NT2/D1 (cell line): ENCODE measurements around the gene PHYKPL.
A peak's percentile ranks its signal among the peaks of the same experiment; 100 is the strongest.

Experiments used
- DNase-seq: peaks from one replicate; pipeline ENCODE4 v3.0.0-alpha.2; 2011; ENCODE audit warnings: low read depth, low spot score
- H3K27me3 ChIP-seq: 2 replicates; pipeline ENCODE4 v1.6.0; 2011; ENCODE audit warnings: mild to moderate bottlenecking; ENCODE audit not compliant: insufficient read length, insufficient read depth
- H3K36me3 ChIP-seq: 2 replicates; pipeline ENCODE4 v1.6.1; 2011; ENCODE audit warnings: mild to moderate bottlenecking, low read length, mixed read lengths; ENCODE audit not compliant: insufficient read depth, insufficient read length
- H3K4me1 ChIP-seq: 2 replicates; pipeline ENCODE4 v1.5.1; 2011; ENCODE audit not compliant: insufficient read depth, insufficient read length
- H3K4me3 ChIP-seq: 2 replicates; pipeline ENCODE4 v1.5.1; 2011; ENCODE audit warnings: low read depth; ENCODE audit not compliant: insufficient read length
- H3K9ac ChIP-seq: 2 replicates; pipeline ENCODE4 v1.6.0; 2011; ENCODE audit warnings: low read depth; ENCODE audit not compliant: insufficient read length
- H3K9me3 ChIP-seq: 2 replicates; pipeline ENCODE4 v1.5.1; 2011; ENCODE audit warnings: mild to moderate bottlenecking, low read length; ENCODE audit not compliant: insufficient read depth
- SUZ12 ChIP-seq: IDR thresholded peaks from 2 replicates; pipeline ENCODE4 v1.6.1; 2011; ENCODE audit not compliant: insufficient read length, insufficient read depth; ENCODE audit errors: extremely low read depth
- YY1 ChIP-seq: IDR thresholded peaks from 2 replicates; pipeline ENCODE4 v1.6.1; 2011; ENCODE audit not compliant: insufficient read length, insufficient read depth
- ZNF274 ChIP-seq: IDR thresholded peaks from 2 replicates; pipeline ENCODE4 v1.6.1; 2011; ENCODE audit warnings: mild to moderate bottlenecking, low read depth, low read length

Gene PHYKPL

GRCh38 chr5:178208540-178209227, 23.9 kb downstream of the PHYKPL start:
- H3K9ac ChIP-seq = no peak overlapping the region
- peaks cover 81% of the 10 kb centered on the region for H3K36me3 ChIP-seq
- TF ChIP-seq SUZ12 = no peak
- no peak for TF ChIP-seq ZNF274
- no peak for TF ChIP-seq YY1
- H3K4me3 ChIP-seq = no peak overlapping the region
- no peaks in the 10 kb centered on the region for H3K9me3 ChIP-seq
- no peaks in the 10 kb centered on the region for H3K27me3 ChIP-seq
- H3K4me1 ChIP-seq = peaks cover 8% of the 10 kb centered on the region
- no peak for DNase-seq

GRCh38 chr5:178207917-178208280, 24.7 kb downstream of the PHYKPL start:
- Histone ChIP-seq H3K4me3 (no peak overlapping the region), H3K9ac (no peak overlapping the region), H3K9me3 (no peaks in the 10 kb centered on the region), H3K4me1 (peaks cover 8% of the 10 kb centered on the region), H3K27me3 (no peaks in the 10 kb centered on the region), H3K36me3 (peaks cover 76% of the 10 kb centered on the region)
- TF ChIP-seq SUZ12 = no peak
- TF ChIP-seq ZNF274 = no peak
- no peak for TF ChIP-seq YY1
- no peak for DNase-seq

DNA sequence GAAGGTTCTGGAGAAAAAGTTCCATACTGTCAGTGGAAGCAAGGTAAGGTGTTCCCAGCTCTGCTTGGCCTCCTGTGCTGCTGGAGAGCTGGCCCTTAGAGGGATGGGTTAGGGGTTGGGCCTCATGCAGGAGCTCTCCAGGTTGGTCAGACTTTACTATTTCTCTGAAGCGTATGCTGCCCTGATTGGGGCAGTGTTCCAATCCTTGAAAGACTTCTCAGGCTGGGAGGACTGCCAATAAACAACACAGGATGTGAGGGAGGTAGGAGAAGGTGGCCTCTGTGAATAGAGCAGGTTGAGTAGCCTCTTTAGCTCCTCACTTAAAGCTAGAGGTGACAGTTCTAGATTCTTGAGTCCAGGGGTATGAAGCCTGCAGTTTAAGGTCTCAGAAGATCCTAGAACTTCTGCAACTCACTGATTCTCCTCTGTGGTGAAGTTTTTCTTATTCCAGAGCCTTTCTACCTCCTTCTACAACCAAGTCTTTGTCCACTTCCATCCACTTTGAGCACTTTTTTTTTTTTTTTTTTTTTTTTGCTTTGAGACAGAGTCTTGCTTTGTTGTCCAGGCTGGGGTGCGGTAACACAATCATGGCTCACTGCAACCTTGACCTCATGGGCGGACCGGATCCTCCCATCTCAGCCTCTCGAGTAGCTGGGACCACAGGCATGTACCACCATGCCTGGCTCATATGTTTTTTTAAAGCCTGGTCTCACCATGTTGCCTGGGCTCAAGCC, 25.3 kb downstream of the PHYKPL start:
- peaks cover 70% of the 10 kb centered on the region for H3K36me3 ChIP-seq
- no peak for DNase-seq
- peaks cover 8% of the 10 kb centered on the region for H3K4me1 ChIP-seq
- no peaks in the 10 kb centered on the region for H3K9me3 ChIP-seq
- no peak for TF ChIP-seq YY1
- TF ChIP-seq ZNF274 = no peak
- TF ChIP-seq SUZ12 = no peak
- peak overlapping the region; percentile 11 for H3K4me3 ChIP-seq
- no peaks in the 10 kb centered on the region for H3K27me3 ChIP-seq
- H3K9ac ChIP-seq = peak overlapping the region; percentile 21

- no peaks in the 10 kb centered on the region for H3K9me3 ChIP-seq
- H3K27me3 ChIP-seq = no peaks in the 10 kb centered on the region
- H3K4me1 ChIP-seq = peaks cover 8% of the 10 kb centered on the region
- peak overlapping the region; percentile 90 for H3K4me3 ChIP-seq
- peak overlapping the region; percentile 99 for H3K9ac ChIP-seq
- DNase-seq = no peak
- H3K36me3 ChIP-seq = peaks cover 61% of the 10 kb centered on the region
- no peak for TF ChIP-seq SUZ12
- TF ChIP-seq YY1 = no peak
- TF ChIP-seq ZNF274 = no peak
These were observed 26.2 kb downstream of the PHYKPL start for GRCh38 chr5:178206166-178207101.

DNA sequence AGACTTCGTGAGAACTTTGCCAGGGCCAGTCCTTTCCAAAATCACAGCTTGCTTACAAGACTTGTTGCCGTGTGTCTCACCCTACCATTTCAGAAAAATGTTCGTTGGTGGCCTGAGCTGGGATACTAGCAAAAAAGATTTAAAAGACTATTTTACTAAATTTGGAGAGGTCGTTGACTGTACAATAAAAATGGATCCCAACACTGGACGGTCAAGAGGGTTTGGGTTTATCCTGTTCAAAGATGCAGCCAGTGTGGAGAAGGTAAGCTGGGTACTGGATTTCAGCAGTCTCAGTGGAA, 26.9 kb downstream of the PHYKPL start:
- TF ChIP-seq SUZ12 (no peak), ZNF274 (no peak), YY1 (no peak)
- peaks cover 56% of the 10 kb centered on the region for H3K36me3 ChIP-seq

GRCh38 chr5:178204935-178205748, 27.5 kb downstream of the PHYKPL start:
- peak overlapping the region; percentile 90 for H3K4me3 ChIP-seq
- H3K36me3 ChIP-seq = peaks cover 50% of the 10 kb centered on the region
- no peaks in the 10 kb centered on the region for H3K27me3 ChIP-seq
- no peak for DNase-seq
- peaks cover 8% of the 10 kb centered on the region for H3K4me1 ChIP-seq
- TF ChIP-seq YY1 (no peak), SUZ12 (no peak), ZNF274 (no peak)
- peak overlapping the region; percentile 99 for H3K9ac ChIP-seq
- H3K9me3 ChIP-seq = no peaks in the 10 kb centered on the region

More for the DNA sequence above, 26.9 kb downstream of the PHYKPL start:
- Histone ChIP-seq H3K27me3 (no peaks in the 10 kb centered on the region), H3K9ac (peak overlapping the region; percentile 99), H3K9me3 (no peaks in the 10 kb centered on the region), H3K4me1 (peaks cover 8% of the 10 kb centered on the region), H3K4me3 (peak overlapping the region; percentile 90)
- no peak for DNase-seq
